Measurements from ENCODE around the gene PPFIBP2. TPM values are rescaled to one million over a fixed set of nuclear protein-coding genes. Genes with fewer than 3 reads are reported as not detected.

The PPFIBP2 gene
- polyA plus RNA-seq, 2 of the 4 experiments (the other 2 are of a cell fraction): 13.4 to 32.5 TPM

DNA sequence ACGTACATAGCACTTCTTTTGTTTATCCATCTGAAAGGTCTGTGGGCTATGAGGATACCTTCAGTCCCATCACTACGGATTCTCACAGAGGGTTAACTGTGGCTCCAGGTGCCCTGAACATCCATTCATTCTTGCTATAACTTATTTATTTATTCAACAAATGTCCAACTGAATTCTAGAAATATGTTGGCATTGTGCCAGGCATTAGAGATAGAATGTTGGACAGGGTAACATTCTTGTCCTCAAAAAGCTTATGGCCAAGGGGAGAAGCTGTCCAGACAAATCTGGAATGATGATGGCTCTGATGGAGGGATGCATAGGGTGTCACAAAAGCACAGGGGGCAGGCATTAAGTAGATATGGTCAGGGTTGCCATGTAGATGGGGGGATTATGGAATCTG is 20.1 kb upstream of the PPFIBP2 start:
- no peak for FAIRE-seq
- no peak for ATAC-seq
- CTCF ChIA-PET: interaction anchor here (1.7 kb wide), 1 partner anchor 19 kb away, joined by 5 read pairs; no protein-coding TSS in a partner anchor
- WGBS (ENCODE audit: missing lambda C conversion rate): 35% methylated on average over 2 of the region's 2 CpGs
- Histone ChIP-seq H3K4me1 (peaks cover 6% of the 10 kb centered on the region; the same call in 1 of the 3 replicates), H3K4me3 (no peak overlapping the region), H3K4me2 (no peak overlapping the region), H3K9me3 (no peaks in the 10 kb centered on the region), H3K27ac (no peak overlapping the region)
- DNase-seq (ENCODE audit: low read depth in 1 of 2, low spot score in 1 of 2): no peak
- TF ChIP-seq CHD2 (IDR thresholded peaks at IDR 0.05; ENCODE audit: low read length, partially characterized antibody): no peak
- TF ChIP-seq BCL3 (IDR thresholded peaks at IDR 0.05): no peak
- TF ChIP-seq EP300 (IDR thresholded peaks at IDR 0.05): no peak
- TF ChIP-seq, protein P1, sequence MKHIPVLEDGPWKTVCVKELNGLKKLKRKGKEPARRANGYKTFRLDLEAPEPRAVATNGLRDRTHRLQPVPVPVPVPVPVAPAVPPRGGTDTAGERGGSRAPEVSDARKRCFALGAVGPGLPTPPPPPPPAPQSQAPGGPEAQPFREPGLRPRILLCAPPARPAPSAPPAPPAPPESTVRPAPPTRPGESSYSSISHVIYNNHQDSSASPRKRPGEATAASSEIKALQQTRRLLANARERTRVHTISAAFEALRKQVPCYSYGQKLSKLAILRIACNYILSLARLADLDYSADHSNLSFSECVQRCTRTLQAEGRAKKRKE (CRISPR knock-in tag; IDR thresholded peaks at IDR 0.05; ENCODE audit: low read depth): no peak
- no peak for TF ChIP-seq CEBPB (IDR thresholded peaks at IDR 0.05)
- TF ChIP-seq MAFK (IDR thresholded peaks at IDR 0.05; ENCODE audit: partially characterized antibody): no peak
- POLR2A ChIA-PET: no interaction called here

DNA sequence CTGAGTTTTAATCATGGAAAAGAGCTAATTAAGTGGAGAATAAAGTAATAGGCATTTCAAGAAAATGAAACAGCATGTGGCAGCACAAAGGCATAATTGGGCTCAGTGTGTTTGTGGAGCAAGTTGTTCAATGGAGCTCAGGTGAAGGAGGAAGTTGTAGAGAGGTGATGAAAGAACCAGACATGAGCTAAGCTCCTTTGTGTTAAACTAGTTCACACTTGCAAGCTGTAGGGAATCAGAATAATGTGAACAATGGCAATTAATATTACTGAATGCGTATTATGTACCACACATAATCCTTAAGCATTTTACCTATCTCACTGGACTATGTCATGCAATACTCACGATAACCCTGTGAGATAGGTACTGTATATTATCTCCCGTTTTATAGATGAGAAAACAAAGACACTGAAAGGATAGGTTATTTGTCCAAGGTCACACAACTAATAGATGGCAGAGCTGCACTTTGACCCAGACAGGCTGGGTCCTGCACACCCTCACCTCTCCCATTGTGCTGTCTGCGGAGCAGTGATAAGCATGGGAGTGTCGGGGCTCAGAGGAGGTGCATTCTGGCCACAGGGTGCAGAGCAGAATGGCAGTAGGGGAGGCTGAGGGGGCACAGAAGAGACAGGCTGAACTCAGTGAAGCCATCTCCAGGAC is 19.6 kb upstream of the PPFIBP2 start:
- Histone ChIP-seq H3K4me2 (no peak overlapping the region), H3K4me3 (no peak overlapping the region), H3K4me1 (peaks cover 6% of the 10 kb centered on the region; the same call in 1 of the 3 replicates), H3K9me3 (no peaks in the 10 kb centered on the region), H3K27ac (no peak overlapping the region)
- FAIRE-seq (no peak), DNase-seq (ENCODE audit: low read depth in 1 of 2, low spot score in 1 of 2) (no peak), ATAC-seq (no peak)
- ChIA-PET POLR2A (no interaction called here), CTCF (interaction anchor here (1.7 kb wide), 1 partner anchor 18 kb away, joined by 5 read pairs; no protein-coding TSS in a partner anchor)
- 54% methylated on average over 5 of the region's 5 CpGs for WGBS (ENCODE audit: missing lambda C conversion rate)
- TF ChIP-seq MYC (IDR thresholded peaks at IDR 0.05; ENCODE audit: borderline replicate concordance, low read length) (no peak), POLR2AphosphoS2 (conservative IDR thresholded peaks at IDR 0.05; ENCODE audit: low read length) (no peak), TP53 (CRISPR knock-in tag; IDR thresholded peaks at IDR 0.05) (no peak), BHLHE40 (IDR thresholded peaks at IDR 0.05; ENCODE audit: low read depth, low read length) (no peak), BCL3 (IDR thresholded peaks at IDR 0.05) (no peak), SMC3 (IDR thresholded peaks at IDR 0.05) (no peak), RCOR1 (IDR thresholded peaks at IDR 0.05; ENCODE audit: low read depth, low read length) (no peak)

- FAIRE-seq: no peak
- 10% methylated on average over 4 of the region's 4 CpGs for WGBS (ENCODE audit: missing lambda C conversion rate)
- no peak for DNase-seq (ENCODE audit: low read depth in 1 of 2, low spot score in 1 of 2)
- no peak for TF ChIP-seq MAFK (IDR thresholded peaks at IDR 0.05; ENCODE audit: partially characterized antibody)
- TF ChIP-seq, protein P1 (CRISPR knock-in tag; IDR thresholded peaks at IDR 0.05; ENCODE audit: low read depth): no peak
- no peak for TF ChIP-seq FOSL2 (IDR thresholded peaks at IDR 0.05)
- no peak for TF ChIP-seq FOSL2 (CRISPR knock-in tag; IDR thresholded peaks at IDR 0.05)
- no peak for TF ChIP-seq CBX8 (IDR thresholded peaks at IDR 0.05)
- no peak for TF ChIP-seq HOXA7 (CRISPR knock-in tag; IDR thresholded peaks at IDR 0.05)
- no peak for TF ChIP-seq EP300 (IDR thresholded peaks at IDR 0.05)
- no peak for TF ChIP-seq FOXS1 (CRISPR knock-in tag; IDR thresholded peaks at IDR 0.05)
- TF ChIP-seq TP53 (CRISPR knock-in tag; IDR thresholded peaks at IDR 0.05): no peak
- TF ChIP-seq PHF8 (IDR thresholded peaks at IDR 0.05; ENCODE audit: borderline replicate concordance, low read depth): no peak
- no peak for TF ChIP-seq HES2 (IDR thresholded peaks at IDR 0.05)
- no peak for TF ChIP-seq RARB (CRISPR knock-in tag; IDR thresholded peaks at IDR 0.05)
- no peak for TF ChIP-seq NFE2L2 (conservative IDR thresholded peaks at IDR 0.05; ENCODE audit: low read length)
- TF ChIP-seq FOSB (CRISPR knock-in tag; IDR thresholded peaks at IDR 0.05): no peak
- TF ChIP-seq RFX5 (IDR thresholded peaks at IDR 0.05): no peak
- no peak for TF ChIP-seq KDM1A (IDR thresholded peaks at IDR 0.05; ENCODE audit: low read depth)
- TF ChIP-seq, protein P2, sequence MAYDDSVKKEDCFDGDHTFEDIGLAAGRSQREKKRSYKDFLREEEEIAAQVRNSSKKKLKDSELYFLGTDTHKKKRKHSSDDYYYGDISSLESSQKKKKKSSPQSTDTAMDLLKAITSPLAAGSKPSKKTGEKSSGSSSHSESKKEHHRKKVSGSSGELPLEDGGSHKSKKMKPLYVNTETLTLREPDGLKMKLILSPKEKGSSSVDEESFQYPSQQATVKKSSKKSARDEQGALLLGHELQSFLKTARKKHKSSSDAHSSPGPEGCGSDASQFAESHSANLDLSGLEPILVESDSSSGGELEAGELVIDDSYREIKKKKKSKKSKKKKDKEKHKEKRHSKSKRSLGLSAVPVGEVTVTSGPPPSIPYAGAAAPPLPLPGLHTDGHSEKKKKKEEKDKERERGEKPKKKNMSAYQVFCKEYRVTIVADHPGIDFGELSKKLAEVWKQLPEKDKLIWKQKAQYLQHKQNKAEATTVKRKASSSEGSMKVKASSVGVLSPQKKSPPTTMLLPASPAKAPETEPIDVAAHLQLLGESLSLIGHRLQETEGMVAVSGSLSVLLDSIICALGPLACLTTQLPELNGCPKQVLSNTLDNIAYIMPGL (CRISPR knock-in tag; IDR thresholded peaks at IDR 0.05; ENCODE audit: borderline replicate concordance): no peak
- TF ChIP-seq SMC3 (IDR thresholded peaks at IDR 0.05): no peak
These were observed 17.8 kb upstream of the PPFIBP2 start for GRCh38 chr11:7495882-7496551.

More at GRCh38 chr11:7495882-7496551, 17.8 kb upstream of the PPFIBP2 start:
- ChIA-PET CTCF (no interaction called here), POLR2A (no interaction called here)
- no peak overlapping the region for H3K4me3 ChIP-seq
- no peak overlapping the region for H3K4me2 ChIP-seq
- no peaks in the 10 kb centered on the region for H3K9me3 ChIP-seq
- no peak for ATAC-seq
- no peaks in the 10 kb centered on the region for H3K4me1 ChIP-seq
- H3K27ac ChIP-seq: no peak overlapping the region

Measured in A549 (cell line).